Measurements from ENCODE around the gene LRIT1. TPM values are rescaled to one million over a fixed set of nuclear protein-coding genes. Genes with fewer than 3 reads are reported as not detected.
"Not testable (repeated sequence)": the region's sequence is repeated elsewhere in the genome, so short reads cannot be mapped to it uniquely, and the experiment has no call there.

The LRIT1 gene, protein sequence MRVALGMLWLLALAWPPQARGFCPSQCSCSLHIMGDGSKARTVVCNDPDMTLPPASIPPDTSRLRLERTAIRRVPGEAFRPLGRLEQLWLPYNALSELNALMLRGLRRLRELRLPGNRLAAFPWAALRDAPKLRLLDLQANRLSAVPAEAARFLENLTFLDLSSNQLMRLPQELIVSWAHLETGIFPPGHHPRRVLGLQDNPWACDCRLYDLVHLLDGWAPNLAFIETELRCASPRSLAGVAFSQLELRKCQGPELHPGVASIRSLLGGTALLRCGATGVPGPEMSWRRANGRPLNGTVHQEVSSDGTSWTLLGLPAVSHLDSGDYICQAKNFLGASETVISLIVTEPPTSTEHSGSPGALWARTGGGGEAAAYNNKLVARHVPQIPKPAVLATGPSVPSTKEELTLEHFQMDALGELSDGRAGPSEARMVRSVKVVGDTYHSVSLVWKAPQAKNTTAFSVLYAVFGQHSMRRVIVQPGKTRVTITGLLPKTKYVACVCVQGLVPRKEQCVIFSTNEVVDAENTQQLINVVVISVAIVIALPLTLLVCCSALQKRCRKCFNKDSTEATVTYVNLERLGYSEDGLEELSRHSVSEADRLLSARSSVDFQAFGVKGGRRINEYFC
- total RNA-seq: under 1 TPM in 2 of 8 experiments, not detected in 6; 0.09 to 0.18 TPM

DNA sequence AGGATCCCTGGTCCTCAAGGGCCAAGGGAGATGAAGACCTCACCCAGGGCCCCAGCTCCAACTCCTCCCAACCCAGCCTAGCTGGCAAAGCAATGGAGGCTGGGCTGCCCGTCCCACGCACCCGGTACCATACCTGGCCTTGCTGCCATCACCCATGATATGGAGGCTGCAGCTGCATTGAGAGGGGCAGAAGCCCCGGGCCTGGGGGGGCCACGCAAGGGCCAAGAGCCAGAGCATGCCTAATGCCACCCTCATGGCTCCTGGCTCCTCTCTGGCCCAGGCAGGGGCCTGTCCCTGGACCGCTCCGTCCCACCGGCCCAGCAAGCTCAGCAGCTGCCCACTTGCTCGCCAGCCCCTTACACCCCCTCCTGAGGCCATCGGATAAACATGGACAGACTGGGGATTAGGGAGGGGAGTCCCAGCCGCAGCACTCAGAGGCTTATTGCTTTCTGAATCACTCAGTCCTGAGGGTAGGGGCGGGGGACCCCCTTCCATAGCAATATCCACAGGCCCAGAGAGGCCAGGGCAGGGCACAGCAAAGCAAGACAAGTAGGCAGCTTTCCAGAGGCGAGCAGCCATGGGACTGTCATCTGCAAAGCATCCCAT, at the start of gene LRIT1:
Gene LRIT1 (minus strand): TSS at position 362 of the 606 bp plus-strand sequence. CDS start 107 bp downstream, at position 255.
- ATAC-seq (replicated peaks in 6 of 8): no peak
- Histone ChIP-seq H3K4me3 (no peak within 1 kb of the TSS), H3K27ac (no peak within 1 kb of the TSS), H3K4me1 (replicated peaks in 1 of 2) (peaks cover 6 to 17% of the 10 kb centered on the region in 2 donors)
- in situ Hi-C loops (cut with MboI; ENCODE audit: low pct_unique_long_range_greater_than_20kb in 2 of 9, low sequenced_read_pairs in 9 of 9, unreplicated experiment in 9 of 9): no loop called here
- WGBS, 10 experiments: 0 to 100% (median 93%) methylated on average over 1 to 6 of the region's 13 CpGs; no CpG with 5 or more reads in 4 of the 10 experiments

DNA sequence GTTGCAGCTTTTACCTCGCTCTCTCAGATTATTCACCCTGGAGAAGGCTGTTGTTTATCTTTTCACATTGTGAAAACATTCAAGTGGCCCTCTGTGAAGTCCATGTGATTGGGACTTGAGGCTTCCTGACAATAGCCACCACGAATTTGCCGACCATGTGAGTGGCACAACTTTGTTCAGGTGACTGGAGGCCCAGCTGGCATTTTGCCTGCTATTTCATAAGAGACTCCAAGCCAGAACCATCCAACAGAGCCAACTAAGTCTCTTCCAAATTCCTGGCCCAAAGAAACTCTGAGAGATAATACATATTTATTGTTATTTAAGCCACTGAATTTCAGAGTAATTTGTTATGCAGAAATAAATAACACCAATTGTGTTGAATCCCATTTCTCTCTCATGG, 48.9 kb upstream of the LRIT1 start:
- H3K4me3 ChIP-seq: no peak overlapping the region
- WGBS, 10 experiments: 0 to 100% (median 33%) methylated on average over 1 to 3 of the region's 3 CpGs; no CpG with 5 or more reads in 2 of the 10 experiments
- in situ Hi-C loops (cut with MboI; ENCODE audit: low pct_unique_long_range_greater_than_20kb in 2 of 9, low sequenced_read_pairs in 9 of 9, unreplicated experiment in 9 of 9): no loop called here
- ATAC-seq (replicated peaks in 6 of 8): no peak
- no peaks in the 10 kb centered on the region for H3K4me1 ChIP-seq (replicated peaks in 1 of 2)
- no peak overlapping the region for H3K27ac ChIP-seq

DNA sequence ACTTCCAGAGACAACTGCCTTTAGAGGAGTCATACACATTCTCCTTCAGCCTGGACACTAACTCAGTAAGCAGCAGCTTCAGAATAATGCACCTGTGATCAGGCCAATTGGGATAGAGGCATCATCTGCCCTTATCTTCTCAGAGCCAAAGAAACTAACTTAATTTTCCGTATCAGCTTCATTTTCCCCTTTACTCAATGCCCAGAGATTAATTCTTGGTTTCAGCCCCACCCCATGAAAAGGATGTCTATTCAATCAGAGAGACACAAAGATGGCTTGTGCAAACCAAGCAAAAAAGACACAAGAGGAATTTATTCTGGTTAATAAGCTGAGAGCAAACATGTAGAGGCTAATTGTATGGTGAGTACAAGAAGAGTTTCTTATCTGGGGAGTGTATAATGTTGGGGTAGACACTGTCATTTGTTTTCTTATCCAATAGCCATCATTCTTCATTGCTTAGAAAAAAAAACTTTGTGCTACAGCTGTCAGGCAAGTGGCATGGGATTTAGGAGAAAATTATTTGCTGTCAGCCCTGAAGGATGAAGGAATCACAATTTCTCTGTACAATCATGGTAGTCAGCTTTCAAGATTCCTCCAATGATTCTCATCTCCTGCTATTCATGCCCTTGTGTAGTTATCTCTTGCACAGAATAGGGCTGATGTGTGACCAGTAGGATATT, 48.3 kb upstream of the LRIT1 start:
- H3K27ac ChIP-seq: no peak overlapping the region
- WGBS, 10 experiments: 0 to 100% (median 78%) methylated on average over 1 of the region's 1 CpG; no CpG with 5 or more reads in 3 of the 10 experiments
- H3K4me1 ChIP-seq (replicated peaks in 1 of 2): no peaks in the 10 kb centered on the region
- H3K4me3 ChIP-seq: no peak overlapping the region
- in situ Hi-C loops (cut with MboI; ENCODE audit: low pct_unique_long_range_greater_than_20kb in 2 of 9, low sequenced_read_pairs in 9 of 9, unreplicated experiment in 9 of 9): no loop called here
- no peak for ATAC-seq (replicated peaks in 6 of 8)

DNA sequence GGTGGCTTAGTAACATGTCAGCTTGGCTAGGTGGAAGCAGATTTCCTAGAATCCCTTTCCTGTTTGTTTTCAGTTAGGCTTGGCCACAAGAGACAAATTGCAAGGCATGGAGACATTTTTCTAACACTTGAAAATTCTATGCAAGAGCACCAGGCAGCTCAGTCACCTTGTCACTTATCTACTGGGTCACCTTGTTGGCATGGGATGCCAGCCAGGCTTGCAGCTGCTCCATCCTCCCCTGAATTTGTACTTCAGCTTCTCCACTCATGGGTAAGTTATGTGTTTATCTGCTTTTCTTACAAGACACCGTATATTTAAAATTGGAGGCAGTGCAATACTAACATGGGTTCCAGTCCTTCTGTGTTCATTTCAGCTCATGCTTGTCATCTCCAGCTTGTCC, 46.8 kb upstream of the LRIT1 start:
- in situ Hi-C loops (cut with MboI; ENCODE audit: low pct_unique_long_range_greater_than_20kb in 2 of 9, low sequenced_read_pairs in 9 of 9, unreplicated experiment in 9 of 9): no loop called here
- Histone ChIP-seq H3K4me1 (replicated peaks in 1 of 2) (no peaks in the 10 kb centered on the region), H3K27ac (no peak overlapping the region), H3K4me3 (no peak overlapping the region)
- 88 to 100% (median 100%) methylated on average over 1 of the region's 1 CpG; no CpG with 5 or more reads in 7 of the 10 experiments for WGBS, 10 experiments
- ATAC-seq (replicated peaks in 6 of 8): no peak

DNA sequence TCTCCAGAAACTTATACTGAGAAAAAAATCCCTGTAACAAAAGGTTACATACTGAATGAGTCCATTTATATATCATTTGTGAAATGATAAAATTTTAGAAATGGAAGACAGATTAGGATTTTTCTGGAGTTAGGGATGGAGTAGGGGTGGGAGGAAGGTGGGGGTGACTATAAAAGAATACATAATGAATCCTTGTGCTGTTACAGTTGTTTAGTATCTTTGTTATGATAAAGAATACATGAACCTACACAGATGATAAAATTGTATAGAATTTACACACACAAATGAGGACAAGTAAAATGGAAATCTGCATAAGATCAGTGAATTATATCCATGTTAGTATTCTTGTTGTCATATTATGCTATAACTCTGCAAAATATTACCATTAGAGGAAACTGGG, 45.3 kb upstream of the LRIT1 start:
- Histone ChIP-seq H3K4me1 (replicated peaks in 1 of 2) (no peaks in the 10 kb centered on the region), H3K4me3 (no peak overlapping the region), H3K27ac (no peak overlapping the region)
- ATAC-seq (replicated peaks in 6 of 8): no peak
- in situ Hi-C loops (cut with MboI; ENCODE audit: low pct_unique_long_range_greater_than_20kb in 2 of 9, low sequenced_read_pairs in 9 of 9, unreplicated experiment in 9 of 9): no loop called here

DNA sequence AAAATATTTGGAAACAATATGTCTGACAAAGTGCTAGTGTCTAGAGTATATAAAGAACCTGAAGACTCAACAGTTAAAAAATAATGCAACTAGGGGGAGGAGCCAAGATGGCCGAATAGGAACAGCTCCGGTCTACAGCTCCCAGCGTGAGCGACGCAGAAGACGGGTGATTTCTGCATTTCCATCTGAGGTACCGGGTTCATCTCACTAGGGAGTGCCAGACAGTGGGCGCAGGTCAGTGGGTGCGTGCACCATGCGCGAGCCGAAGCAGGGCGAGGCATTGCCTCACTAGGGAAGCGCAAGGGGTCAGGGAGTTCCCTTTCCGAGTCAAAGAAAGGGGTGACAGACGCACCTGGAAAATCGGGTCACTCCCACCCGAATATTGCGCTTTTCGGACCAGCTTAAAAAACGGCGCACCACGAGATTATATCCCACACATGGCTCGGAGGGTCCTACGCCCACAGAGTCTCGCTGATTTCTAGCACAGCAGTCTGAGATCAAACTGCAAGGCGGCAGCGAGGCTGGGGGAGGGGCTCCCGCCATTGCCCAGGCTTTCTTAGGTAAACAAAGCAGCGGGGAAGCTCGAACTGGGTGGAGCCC, 38.6 kb upstream of the LRIT1 start:
- in situ Hi-C loops (cut with MboI; ENCODE audit: low pct_unique_long_range_greater_than_20kb in 2 of 9, low sequenced_read_pairs in 9 of 9, unreplicated experiment in 9 of 9); H3K4me1 ChIP-seq (replicated peaks in 1 of 2): not testable (repeated sequence)
- Histone ChIP-seq H3K4me3 (peak overlapping the region; percentile 32 to 57 (median 44)), H3K27ac (peak overlapping the region; percentile 76 to 78)
- WGBS, 10 experiments: 0 to 29% (median 24%) methylated on average over 2 to 6 of the region's 31 CpGs; no CpG with 5 or more reads in 6 of the 10 experiments
- ATAC-seq (replicated peaks in 6 of 8): peak in 5 of 8 experiments; percentile 57 to 75 (median 59)

DNA sequence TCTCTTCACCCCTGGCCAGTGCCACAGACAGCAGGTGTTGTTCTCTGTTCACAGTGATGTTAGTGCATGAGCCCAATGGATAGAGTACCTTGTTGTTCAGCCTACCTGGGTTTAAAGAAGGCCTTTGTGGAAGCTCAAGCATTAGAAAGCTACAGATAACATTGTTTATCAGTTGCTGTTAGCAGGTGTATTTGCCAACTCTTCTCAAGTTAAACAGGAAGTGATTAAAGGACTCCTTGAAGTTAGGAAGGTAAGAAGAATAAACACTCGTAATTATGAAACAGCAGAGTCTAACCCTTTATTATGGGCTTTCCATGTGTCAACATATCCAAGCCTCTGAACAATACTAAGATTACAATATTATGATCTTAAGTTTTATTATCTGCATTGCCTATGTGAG, 29.4 kb upstream of the LRIT1 start:
- no peak for ATAC-seq (replicated peaks in 6 of 8)
- Histone ChIP-seq H3K4me1 (replicated peaks in 1 of 2) (no peaks in the 10 kb centered on the region), H3K27ac (no peak overlapping the region), H3K4me3 (no peak overlapping the region)
- in situ Hi-C loops (cut with MboI; ENCODE audit: low pct_unique_long_range_greater_than_20kb in 2 of 9, low sequenced_read_pairs in 9 of 9, unreplicated experiment in 9 of 9): loop anchor here in 3 of 9 experiments (25.0 kb wide), 1 partner anchor 267 kb away; no protein-coding TSS in a partner anchor
- 56 to 100% (median 96%) methylated on average over 1 of the region's 1 CpG; no CpG with 5 or more reads in 4 of the 10 experiments for WGBS, 10 experiments

DNA sequence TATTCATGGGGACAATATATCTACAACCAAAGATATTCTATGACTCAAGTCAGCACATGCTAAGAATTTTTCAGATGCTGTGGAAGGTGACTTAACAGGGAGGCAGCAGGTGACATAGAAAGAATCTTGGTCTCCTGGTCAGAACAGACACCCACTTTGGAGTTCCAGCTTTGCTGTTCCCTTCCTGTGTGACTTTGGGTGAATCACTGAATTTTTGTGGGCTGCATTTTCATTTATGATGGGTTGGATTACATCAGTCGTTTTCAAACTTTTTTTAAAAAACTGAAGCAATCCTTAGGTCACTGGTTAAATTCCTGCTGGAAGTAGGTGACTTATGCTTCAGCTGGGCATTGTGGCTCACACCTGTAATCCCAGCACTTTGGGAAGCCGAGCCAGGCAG, 28.4 kb upstream of the LRIT1 start:
- ATAC-seq (replicated peaks in 6 of 8): peak in 1 of 8 experiments; percentile 14
- Histone ChIP-seq H3K27ac (no peak overlapping the region), H3K4me1 (replicated peaks in 1 of 2) (peaks cover 2 to 3% of the 10 kb centered on the region in 2 donors), H3K4me3 (no peak overlapping the region)
- 0 to 83% (median 56%) methylated on average over 1 to 2 of the region's 2 CpGs for WGBS, 10 experiments
- in situ Hi-C loops (cut with MboI; ENCODE audit: low pct_unique_long_range_greater_than_20kb in 2 of 9, low sequenced_read_pairs in 9 of 9, unreplicated experiment in 9 of 9): loop anchor here in 8 of 9 experiments (10.0 to 25.0 kb wide), 4 partner anchors 255 to 275 kb away; no protein-coding TSS in a partner anchor

DNA sequence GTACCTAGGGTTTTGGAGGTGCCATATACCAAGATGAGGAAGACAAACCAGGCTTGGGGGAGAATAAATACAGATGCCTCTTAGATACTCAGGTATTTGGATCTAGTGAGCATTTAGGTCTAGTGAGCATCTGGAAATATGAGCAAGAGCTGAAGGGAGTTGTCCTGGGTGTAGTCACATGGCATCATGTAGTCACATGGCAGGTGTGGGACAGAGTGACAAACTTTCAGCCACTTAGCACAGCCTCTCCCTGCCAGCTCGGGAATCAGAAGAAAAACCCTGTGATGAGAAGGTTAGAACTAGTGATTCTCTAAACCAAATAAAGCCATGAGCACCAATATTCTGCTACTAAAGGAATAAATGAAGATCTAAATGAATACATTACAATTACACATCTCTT, 27.8 kb upstream of the LRIT1 start:
- peak in 2 of 8 experiments; percentile 15 to 24 for ATAC-seq (replicated peaks in 6 of 8)
- Histone ChIP-seq H3K27ac (no peak overlapping the region), H3K4me1 (replicated peaks in 1 of 2) (peaks cover 3 to 5% of the 10 kb centered on the region in 2 donors), H3K4me3 (no peak overlapping the region)
- in situ Hi-C loops (cut with MboI; ENCODE audit: low pct_unique_long_range_greater_than_20kb in 2 of 9, low sequenced_read_pairs in 9 of 9, unreplicated experiment in 9 of 9): loop anchor here in 8 of 9 experiments (10.0 to 25.0 kb wide), 4 partner anchors 256 to 276 kb away; no protein-coding TSS in a partner anchor
- WGBS, 10 experiments: 17 to 100% (median 67%) methylated on average over 1 of the region's 1 CpG; no CpG with 5 or more reads in 2 of the 10 experiments

DNA sequence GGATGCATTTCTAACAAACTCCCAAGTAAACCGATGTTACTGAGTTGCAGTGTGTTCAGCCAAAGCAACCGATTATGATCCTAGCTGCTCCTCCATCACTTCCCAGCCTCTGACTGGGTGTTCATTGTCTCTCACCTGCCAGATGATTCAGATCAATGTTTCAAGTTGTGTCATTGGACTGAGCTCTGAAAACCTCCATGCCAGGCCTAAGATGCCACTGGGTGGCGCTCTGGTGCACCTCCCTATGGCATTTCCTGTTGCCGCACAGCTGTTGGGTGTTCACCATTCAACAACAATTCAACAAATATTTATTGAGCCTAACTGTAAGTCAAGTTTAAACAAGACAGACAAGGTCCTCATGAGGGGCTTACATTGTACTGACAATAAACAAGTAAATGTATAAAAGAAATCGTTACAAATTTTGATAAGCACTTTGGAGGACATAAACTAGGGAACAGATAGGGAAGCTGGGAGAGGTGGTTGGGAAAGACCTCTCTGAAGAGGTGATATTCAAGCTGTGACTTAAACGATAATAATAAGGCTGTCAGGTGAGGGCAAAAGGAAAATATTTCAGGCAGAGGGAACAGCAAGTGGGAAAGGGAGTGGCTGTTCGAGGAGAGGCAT, 26.3 kb upstream of the LRIT1 start:
- ATAC-seq (replicated peaks in 6 of 8): peak in 4 of 8 experiments; percentile 53 to 85 (median 74)
- in situ Hi-C loops (cut with MboI; ENCODE audit: low pct_unique_long_range_greater_than_20kb in 2 of 9, low sequenced_read_pairs in 9 of 9, unreplicated experiment in 9 of 9): loop anchor here in 8 of 9 experiments (10.0 to 25.0 kb wide), 4 partner anchors 257 to 277 kb away; no protein-coding TSS in a partner anchor
- peaks cover 3 to 5% of the 10 kb centered on the region in 2 donors for H3K4me1 ChIP-seq (replicated peaks in 1 of 2)
- 29 to 75% (median 50%) methylated on average over 2 to 6 of the region's 7 CpGs; no CpG with 5 or more reads in 1 of the 10 experiments for WGBS, 10 experiments
- H3K4me3 ChIP-seq: no peak overlapping the region
- H3K27ac ChIP-seq: no peak overlapping the region

DNA sequence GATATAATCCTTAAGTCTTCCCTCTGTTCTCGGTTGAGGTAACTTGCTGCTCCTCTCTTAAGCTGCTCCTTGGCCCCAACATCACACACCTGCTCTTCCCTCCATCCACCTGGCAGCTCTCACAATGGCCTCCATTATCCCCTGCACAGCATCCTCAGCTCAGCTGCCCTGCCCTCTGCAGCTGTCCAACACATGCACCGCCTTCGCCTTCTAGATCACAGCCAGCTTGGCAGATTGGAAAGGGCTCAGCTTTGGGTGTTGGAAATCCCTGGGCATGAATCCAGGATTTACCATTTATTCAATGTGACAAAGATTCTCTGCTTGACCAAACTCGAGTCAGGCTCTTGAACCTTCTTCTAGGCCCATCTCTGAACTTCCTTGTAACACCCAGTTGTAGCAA, 24.1 kb upstream of the LRIT1 start:
- in situ Hi-C loops (cut with MboI; ENCODE audit: low pct_unique_long_range_greater_than_20kb in 2 of 9, low sequenced_read_pairs in 9 of 9, unreplicated experiment in 9 of 9): loop anchor here in 8 of 9 experiments (10.0 to 25.0 kb wide), 4 partner anchors 259 to 279 kb away; no protein-coding TSS in a partner anchor
- no peak overlapping the region for H3K27ac ChIP-seq

More for the DNA sequence above, 24.1 kb upstream of the LRIT1 start:
- 0 to 100% (median 98%) methylated on average over 1 to 3 of the region's 4 CpGs; no CpG with 5 or more reads in 4 of the 10 experiments for WGBS, 10 experiments
- no peak for ATAC-seq (replicated peaks in 6 of 8)
- H3K4me1 ChIP-seq (replicated peaks in 1 of 2): peaks cover 3 to 5% of the 10 kb centered on the region in 2 donors
- H3K4me3 ChIP-seq: no peak overlapping the region

Data from motor neuron (in vitro differentiated cells).